GM12865 (cell line): ENCODE data around the gene NANOGP8.

ENCODE experiments used
- DNase-seq: peaks from one replicate; pipeline ENCODE4 v3.0.0; 2010; ENCODE audit warnings: low read depth
- H3K4me3 ChIP-seq: 2 replicates; pipeline ENCODE4 v1.5.1; 2011; ENCODE audit warnings: mild to moderate bottlenecking, low read depth, low read length, control low read depth
- CTCF ChIP-seq: IDR thresholded peaks from 2 replicates; pipeline ENCODE4 v1.5.1; 2011; ENCODE audit warnings: low read length, control low read depth, low read depth, inconsistent platforms; ENCODE audit not compliant: insufficient read depth; ENCODE audit errors: missing control alignments

Gene NANOGP8

GRCh38 chr15:35098737-35099136 is 13.6 kb upstream of the NANOGP8 start:
- no peak overlapping the region for H3K4me3 ChIP-seq
- TF ChIP-seq CTCF = no peak
- DNase-seq = no peak

- no peak for DNase-seq
- TF ChIP-seq CTCF = no peak
- H3K4me3 ChIP-seq = no peak overlapping the region
Observed at GRCh38 chr15:35095941-35096340, 10.8 kb upstream of the NANOGP8 start.

GRCh38 chr15:35092846-35093245 is 7.8 kb upstream of the NANOGP8 start:
- no peak for TF ChIP-seq CTCF
- DNase-seq = no peak
- no peak overlapping the region for H3K4me3 ChIP-seq

GRCh38 chr15:35092311-35092710 is 7.2 kb upstream of the NANOGP8 start:
- no peak for DNase-seq
- no peak for TF ChIP-seq CTCF
- no peak overlapping the region for H3K4me3 ChIP-seq

GRCh38 chr15:35090104-35090807 is 5.2 kb upstream of the NANOGP8 start:
- no peak for DNase-seq
- H3K4me3 ChIP-seq = no peak overlapping the region
- no peak for TF ChIP-seq CTCF

GRCh38 chr15:35089551-35089950 is 4.5 kb upstream of the NANOGP8 start:
- no peak for TF ChIP-seq CTCF

GRCh38 chr15:35088329-35088728 is 3.2 kb upstream of the NANOGP8 start:
- H3K4me3 ChIP-seq = no peak overlapping the region
- no peak for TF ChIP-seq CTCF
- DNase-seq = no peak

More at GRCh38 chr15:35089551-35089950, 4.5 kb upstream of the NANOGP8 start:
- H3K4me3 ChIP-seq = no peak overlapping the region
- DNase-seq = no peak
